Raji (cell line): Measurements from ENCODE around the gene SNTB2.

Experiments used
- POLR2A ChIP-seq: IDR thresholded peaks from 2 replicates; pipeline ENCODE4 v1.6.1; 2011; ENCODE audit warnings: low read depth, low read length, control low read depth; ENCODE audit not compliant: insufficient read depth

The SNTB2 gene

GRCh38 chr16:69186642-69187445 lies at the start of gene SNTB2:
Gene SNTB2 (plus strand): TSS chr16:69187164. CDS start chr16:69187167, 3 bp downstream.
- peak; percentile 86 for TF ChIP-seq POLR2A

GRCh38 chr16:69138608-69139007 lies 48.4 kb upstream of the SNTB2 start:
- TF ChIP-seq POLR2A: no peak

- TF ChIP-seq POLR2A: no peak
These were observed 46.0 kb upstream of the SNTB2 start for GRCh38 chr16:69141014-69141413.

GRCh38 chr16:69141936-69142335 lies 45.0 kb upstream of the SNTB2 start:
- no peak for TF ChIP-seq POLR2A

GRCh38 chr16:69143116-69143515 lies 43.8 kb upstream of the SNTB2 start:
- no peak for TF ChIP-seq POLR2A

- no peak for TF ChIP-seq POLR2A
These were observed 41.3 kb upstream of the SNTB2 start for GRCh38 chr16:69145658-69146057.

- no peak for TF ChIP-seq POLR2A
These were observed 36.7 kb upstream of the SNTB2 start for GRCh38 chr16:69150146-69150865.

GRCh38 chr16:69157196-69157595 lies 29.8 kb upstream of the SNTB2 start:
- TF ChIP-seq POLR2A: no peak

GRCh38 chr16:69160192-69160591 lies 26.8 kb upstream of the SNTB2 start:
- no peak for TF ChIP-seq POLR2A

GRCh38 chr16:69165584-69165983 lies 21.4 kb upstream of the SNTB2 start:
- no peak for TF ChIP-seq POLR2A

GRCh38 chr16:69166221-69166833 lies 20.6 kb upstream of the SNTB2 start:
- no peak for TF ChIP-seq POLR2A

- TF ChIP-seq POLR2A: no peak
These were observed 19.7 kb upstream of the SNTB2 start for GRCh38 chr16:69166946-69167930.

GRCh38 chr16:69169051-69169450 lies 17.9 kb upstream of the SNTB2 start:
- TF ChIP-seq POLR2A: no peak

GRCh38 chr16:69169607-69170352 lies 17.2 kb upstream of the SNTB2 start:
- TF ChIP-seq POLR2A: no peak
